Measurements from ENCODE around the gene TSPAN32.
"Not testable (repeated sequence)": the region's sequence is repeated elsewhere in the genome, so short reads cannot be mapped to it uniquely, and the experiment has no call there.

The TSPAN32 gene

GRCh38 chr11:2267306-2267850 is 34.4 kb upstream of the TSPAN32 start:
- no peak for DNase-seq (ENCODE audit: low read depth)

DNA sequence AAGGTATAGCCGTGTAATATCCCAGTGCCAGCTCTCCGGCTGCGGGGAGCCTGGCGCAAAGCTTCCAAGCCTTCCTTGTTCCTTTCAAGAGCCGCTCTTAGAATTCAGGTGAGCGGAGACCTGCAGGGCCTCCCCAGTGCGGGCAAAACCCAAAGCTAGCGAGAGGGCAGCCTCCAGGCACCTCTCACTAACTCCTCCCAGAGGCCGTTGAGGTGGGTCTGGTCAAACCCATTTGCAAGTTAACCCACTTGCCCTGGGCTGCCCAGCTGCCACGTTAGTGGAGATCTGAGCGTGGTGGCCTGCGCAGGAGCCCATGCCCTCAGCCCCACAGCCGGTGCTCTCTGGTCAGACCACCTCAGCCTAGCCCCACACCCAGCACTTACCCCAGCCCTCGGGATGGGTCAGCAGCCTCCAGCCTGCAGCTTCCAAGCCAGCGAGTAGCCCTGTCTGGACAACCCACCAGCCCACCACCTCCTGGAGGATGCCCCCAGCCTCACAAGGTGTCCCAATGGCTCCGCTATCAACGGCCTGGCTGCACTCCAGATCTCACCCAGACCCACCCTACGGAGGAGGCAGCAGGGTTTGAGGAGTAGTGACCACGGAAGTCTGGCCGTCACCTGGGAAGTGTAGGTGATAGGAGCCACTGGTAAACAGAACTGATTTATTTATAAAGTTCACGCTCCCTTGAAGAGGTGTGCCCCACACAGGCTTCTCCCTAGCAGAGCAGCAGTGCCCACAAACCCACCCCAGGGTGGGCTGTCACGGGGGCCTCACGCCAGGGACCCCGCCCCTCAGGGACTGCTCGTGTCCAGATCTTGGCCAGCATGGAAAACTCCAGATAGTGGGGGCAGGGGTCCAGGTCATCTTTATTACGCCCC is 33.7 kb upstream of the TSPAN32 start:
- DNase-seq (ENCODE audit: low read depth): no peak

DNA sequence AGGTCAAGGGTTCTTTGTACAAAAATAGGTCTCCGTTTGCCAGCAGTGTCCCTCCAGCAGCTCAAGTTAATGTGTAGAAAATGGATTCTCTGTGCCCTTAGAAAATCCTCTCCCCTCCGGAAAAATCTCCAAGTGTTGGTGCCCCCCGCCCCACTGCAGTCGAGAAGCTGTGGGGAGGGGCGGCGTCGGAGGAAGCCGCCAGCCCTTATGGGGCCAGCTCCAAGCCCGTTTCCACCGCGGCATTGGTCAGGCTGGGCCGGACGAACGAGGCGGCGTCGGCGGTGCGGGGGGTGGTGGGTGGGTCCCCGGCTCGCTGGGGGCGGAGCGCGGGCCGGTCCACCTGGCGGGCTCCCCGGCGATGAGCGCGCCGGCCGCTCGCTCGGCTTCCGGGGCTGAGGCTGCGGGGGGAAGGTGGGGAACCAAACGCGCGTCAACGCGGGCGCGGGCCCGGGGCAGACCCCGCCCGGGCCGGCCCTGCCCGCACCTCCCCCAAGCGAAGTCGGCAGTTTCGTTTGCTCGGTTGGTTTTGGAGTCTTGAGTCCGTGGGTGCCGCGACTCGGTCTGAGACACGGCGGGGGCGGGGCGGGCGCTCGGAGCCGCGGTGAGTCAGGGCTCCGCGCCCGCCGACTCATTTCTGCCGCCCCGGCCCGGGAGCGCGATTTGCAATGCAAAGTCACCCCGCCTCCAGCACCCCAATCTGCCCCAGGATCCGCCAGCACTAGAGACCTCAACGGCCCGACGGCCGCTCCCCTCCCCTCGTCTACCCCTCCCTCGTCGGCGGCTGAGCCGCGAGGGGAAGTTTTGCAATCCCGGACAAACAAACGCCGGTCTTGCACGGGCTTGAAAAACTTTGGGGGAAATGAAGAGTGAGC is 32.8 kb upstream of the TSPAN32 start:
- peak; percentile 87 for DNase-seq (ENCODE audit: low read depth)

- DNase-seq (ENCODE audit: low read depth): no peak
Measured at GRCh38 chr11:2269601-2270321, 32.1 kb upstream of the TSPAN32 start.

DNA sequence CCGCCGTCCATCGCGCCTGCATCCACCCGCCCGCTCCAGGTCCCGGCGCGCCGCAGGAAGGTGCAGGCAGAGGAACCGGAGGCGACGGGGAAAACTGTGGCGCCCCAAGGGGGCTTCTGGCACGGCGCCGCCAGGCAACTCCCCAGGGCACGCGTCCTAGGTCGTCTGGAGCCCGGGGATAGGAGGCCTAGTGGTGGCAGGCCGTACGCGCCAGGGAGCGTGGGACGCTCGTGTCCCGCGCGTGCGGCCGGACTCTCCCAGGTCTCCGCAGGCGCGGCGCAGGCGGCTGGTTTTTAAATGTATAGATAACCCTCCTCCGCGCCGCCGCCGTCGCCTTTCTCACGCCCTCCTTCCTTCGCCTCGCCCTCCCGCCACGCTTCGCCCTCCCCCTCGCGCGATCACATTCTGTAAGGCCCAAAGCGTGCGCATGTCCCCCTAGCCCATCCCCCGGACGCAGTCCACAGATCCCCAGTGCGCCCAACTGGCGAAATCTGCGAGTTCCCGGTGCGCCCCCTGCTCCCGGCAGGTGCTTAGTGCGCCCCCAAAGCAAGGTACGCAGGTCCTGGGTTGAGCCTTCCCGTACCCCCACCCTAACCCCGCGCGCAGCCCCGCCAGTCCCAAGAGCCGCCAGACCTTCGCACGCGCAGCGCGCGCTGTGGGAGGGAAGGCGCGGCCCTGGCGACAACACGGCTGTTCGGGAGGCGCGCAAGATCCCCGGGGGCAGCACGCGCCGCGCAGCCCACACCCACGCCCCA is 31.3 kb upstream of the TSPAN32 start, which contains the start of gene ASCL2:
Gene ASCL2, minus strand, starts transcription at position 267 of the 755 bp plus-strand sequence. Its CDS starts 256 bp downstream, at position 11.
- no peak for DNase-seq (ENCODE audit: low read depth)

DNA sequence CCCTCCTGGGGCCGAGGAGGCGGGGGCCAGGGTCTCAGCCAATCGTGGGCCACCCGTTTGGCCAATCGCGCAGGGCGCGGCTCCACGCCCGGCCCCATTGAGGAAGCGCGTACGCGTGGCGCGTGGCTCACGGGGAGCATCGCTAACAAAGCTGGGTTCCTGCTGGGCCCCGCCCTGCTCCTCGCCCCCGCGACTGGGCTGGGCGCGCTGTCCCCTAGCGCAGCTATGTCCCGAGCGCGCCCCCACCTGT is 30.8 kb upstream of the TSPAN32 start:
- peak; percentile 68 for DNase-seq (ENCODE audit: low read depth)

DNA sequence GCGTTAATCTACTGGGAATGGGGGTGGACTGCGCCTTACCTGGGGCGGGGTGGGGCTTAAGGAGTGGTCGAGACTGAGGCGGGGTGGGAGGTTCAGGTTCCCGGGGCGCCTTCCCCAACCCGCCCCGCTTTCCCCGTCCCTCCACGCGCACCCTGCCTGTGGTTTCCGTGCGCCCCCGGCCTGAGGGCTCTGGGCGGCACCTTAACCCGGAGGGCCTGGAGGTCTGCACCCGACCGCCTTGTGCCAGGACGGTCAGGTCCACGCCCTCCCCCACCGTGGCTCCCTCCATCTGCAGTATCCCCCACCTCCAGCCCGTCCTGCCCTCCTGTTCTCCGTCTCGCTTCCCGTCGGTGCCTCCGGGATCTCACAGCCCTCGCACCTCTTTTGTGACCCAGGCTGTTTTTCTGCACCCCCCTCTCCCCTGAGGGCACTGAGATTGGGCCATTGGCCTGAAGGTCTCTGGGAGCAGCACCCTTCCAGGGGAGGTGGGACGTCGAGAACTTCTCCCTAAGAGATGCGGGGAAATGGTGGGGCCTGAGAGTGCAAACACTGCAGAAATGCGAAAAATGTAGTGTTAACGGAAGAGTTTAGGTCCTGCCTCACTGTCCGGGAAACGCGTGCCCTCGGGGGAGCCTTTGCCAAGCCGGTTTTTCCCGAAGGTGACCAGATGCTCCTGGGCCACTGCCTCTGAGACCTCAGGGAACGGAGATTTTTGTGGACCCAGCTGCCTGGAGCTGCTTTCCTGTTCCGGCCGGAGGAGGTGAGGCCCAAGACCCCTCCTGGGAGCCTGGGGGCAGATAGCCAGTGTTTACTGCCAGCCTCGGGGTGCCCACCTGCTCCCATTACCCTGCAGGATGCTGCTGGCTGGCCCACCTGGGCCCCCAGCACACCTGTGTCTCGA is 30.2 kb upstream of the TSPAN32 start:
- DNase-seq (ENCODE audit: low read depth): no peak

DNA sequence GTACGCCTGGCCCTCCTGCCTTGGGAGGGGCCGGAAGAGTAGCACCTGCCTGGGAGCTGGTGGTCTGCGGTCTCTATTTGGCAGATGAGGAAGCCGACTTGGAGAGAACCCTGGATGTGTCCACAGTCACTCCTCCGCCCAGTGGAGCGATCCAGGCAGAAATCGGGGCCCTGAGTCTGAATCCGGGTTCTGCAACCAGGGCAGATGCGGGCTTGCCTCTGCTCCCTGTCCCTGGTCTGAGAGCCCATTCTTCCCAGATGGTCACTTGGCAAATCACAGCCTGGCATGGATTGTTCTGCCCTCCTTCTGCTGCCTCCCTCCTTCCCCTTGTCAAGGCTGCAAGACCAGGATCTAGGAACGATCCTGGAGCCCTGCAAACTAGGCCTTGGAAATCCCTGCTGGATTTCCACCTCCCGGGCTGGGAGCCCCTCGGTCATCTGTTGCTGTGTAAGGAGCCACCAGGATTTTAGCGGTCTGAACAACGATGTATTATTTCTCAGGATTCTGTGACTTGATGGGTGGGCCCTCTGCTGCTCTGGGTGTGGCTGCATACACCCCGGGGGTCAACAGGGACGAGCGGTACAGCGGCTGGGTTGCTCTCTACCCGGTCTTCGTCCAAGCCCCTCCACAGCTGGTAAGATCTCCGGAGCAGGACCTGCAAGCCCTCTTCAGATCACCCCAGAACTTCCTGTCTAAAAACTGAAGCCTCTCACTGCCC is 29.4 kb upstream of the TSPAN32 start:
- DNase-seq (ENCODE audit: low read depth): no peak

DNA sequence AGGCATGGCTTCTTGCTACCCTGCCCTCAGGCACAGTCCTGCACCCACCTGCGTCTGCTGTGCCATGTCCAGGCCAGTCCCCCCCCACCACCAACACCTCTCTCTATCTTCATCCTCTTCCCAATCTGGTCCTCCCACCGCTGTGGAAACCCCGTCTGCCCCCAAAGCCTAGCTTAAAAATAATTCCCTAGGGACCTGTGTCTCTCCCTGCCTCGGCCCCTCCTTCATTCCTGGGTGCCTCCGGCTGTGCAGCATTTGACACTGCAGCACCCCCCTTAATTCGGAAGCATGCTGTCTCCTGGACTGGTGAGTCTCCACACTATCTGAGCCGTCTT is 28.9 kb upstream of the TSPAN32 start:
- no peak for DNase-seq (ENCODE audit: low read depth)

DNA sequence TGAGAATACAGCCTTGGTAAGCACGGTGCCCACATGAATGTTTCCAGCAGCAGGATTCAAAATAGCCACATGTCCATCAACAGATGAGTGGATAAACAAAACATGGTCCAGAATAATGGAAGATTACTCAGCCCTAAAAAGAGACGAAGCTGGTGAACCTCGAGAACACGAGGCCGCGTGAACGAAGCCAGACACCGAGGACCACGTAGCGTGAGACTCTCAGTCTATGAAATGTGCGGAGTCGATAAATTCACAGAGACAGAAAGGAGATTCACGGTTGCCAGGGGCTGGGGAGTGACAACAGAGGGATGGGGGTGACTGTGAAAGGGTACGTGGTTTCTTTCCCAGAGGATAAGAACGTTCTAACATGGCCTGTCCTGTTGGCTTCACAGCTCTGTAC is 28.5 kb upstream of the TSPAN32 start:
- no peak for DNase-seq (ENCODE audit: low read depth)

- DNase-seq (ENCODE audit: low read depth): no peak
Measured at GRCh38 chr11:2273771-2274170, 28.0 kb upstream of the TSPAN32 start.

GRCh38 chr11:2275334-2276279 is 26.2 kb upstream of the TSPAN32 start:
- DNase-seq (ENCODE audit: low read depth): no peak

DNA sequence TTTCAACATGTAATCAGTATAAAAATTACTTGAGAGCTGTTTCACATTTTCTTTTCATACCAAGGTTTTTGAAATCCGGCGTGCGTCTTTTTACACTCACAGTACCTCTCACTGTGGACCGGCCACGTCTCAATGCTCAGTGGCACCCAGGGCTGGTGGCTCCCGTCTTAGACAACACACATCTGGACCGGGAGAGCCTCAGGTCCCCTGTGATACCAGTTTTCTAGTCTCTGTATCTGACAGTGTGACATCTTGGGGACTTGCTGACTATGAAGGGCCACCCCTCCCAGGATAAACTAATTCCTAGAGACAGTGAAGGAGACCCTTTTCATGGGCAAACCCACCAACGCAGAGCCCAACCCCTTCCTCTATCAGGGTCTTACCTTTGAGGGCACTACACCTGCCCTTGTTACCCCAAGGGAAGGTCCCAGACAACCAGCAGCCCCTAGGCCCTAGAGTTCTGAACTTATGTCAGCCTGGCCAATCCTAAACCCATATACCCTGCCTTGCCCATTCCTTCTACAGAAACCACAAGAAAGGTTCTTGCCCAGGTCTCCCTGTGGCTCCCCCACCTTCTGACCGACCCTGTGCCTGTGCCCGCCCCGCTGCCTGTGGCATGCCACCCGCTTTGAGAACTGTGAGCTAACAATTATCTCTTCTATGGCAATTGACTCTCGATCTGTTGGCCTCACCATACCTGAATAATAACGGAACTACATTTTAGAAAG is 25.4 kb upstream of the TSPAN32 start:
- no peak for DNase-seq (ENCODE audit: low read depth)

DNA sequence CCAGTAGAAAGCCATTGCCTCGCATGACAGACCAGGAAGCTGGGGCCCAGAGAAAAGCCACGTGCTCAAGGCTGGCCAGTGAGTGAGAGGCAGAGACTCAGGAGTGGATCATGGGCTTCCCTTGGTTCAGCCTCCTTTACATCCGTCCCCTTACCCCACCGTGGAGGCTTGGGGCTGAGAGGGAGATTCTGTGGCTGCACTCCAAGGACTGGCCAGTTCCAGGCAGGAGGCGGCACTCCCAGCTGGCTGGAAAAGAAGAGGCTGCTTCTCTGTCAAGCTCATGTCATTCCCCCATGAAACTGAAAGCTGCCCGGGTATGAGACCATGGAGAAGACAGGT is 24.8 kb upstream of the TSPAN32 start:
- no peak for DNase-seq (ENCODE audit: low read depth)

- DNase-seq (ENCODE audit: low read depth): no peak
Measured at GRCh38 chr11:2277933-2278523, 23.8 kb upstream of the TSPAN32 start.

- no peak for DNase-seq (ENCODE audit: low read depth)
Measured at GRCh38 chr11:2280208-2280607, 21.6 kb upstream of the TSPAN32 start.

DNA sequence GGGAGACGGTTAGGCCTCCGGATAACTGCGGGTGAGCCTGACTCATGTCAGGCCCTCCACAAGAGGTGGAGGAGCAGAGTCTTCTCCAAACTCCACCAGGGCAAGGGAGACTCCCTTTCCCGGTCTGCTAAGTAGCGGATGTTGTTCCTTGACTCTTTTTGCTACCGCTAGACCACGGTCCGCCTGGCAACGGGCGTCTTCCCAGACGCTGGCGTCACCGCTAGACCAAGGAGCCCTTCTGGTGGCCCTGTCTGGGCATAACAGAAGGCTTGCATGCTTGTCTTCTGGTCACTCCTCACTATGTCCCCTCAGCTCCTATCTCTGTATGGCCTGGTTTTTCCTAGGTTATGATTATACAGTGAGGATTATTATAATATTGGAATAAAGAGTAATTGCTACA is 15.5 kb upstream of the TSPAN32 start:
- not testable (repeated sequence) for DNase-seq (ENCODE audit: low read depth)

DNA sequence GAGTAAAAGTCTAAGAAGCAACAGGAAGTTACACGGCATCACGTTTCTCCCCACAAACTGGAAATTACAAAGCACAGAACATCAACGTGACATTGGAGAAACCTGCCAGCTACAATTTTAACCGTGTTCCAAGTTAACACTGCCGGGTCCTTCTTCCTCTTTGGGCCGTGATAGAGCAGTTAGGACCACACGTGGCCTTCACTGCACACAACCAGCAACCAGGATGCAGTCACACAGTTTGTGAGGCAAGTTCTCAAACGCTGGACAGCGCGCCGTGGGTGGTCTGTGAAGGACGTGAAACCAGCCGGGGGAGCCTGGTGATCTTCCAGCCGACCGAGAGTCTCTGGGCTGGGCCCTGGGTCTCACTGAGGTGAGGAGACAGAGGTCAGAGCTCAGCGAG is 14.7 kb upstream of the TSPAN32 start:
- no peak for DNase-seq (ENCODE audit: low read depth)
